T-helper 17 cell (primary cell): ENCODE measurements around the gene ST8SIA4. TPM values are rescaled to one million over a fixed set of nuclear protein-coding genes. Genes with fewer than 3 reads are reported as not detected.

Experiments
- ATAC-seq: fragments of 150-1000 bp; cut with Tn5 transposase; 2 replicates; pipeline ENCODE4 v1.10.0; 2021; ENCODE audit warnings: mild to moderate bottlenecking, moderate library complexity
- DNase-seq, 3 donors: peaks; one replicate each; pipeline versions ENCODE4 v3.0.0 to v3.0.0-alpha.2; 2020 to 2021
- H3K9me3 ChIP-seq: one replicate; pipeline ENCODE4 v1.7.0; 2013; ENCODE audit warnings: low read length, mild to moderate bottlenecking; ENCODE audit not compliant: control insufficient read depth, poor library complexity, severe bottlenecking
- H3K27ac Mint-ChIP-seq: one replicate; pipeline ENCODE4 v1.8.0; 2022; ENCODE audit warnings: mild to moderate bottlenecking, moderate library complexity, mixed read lengths
- H3K27me3 Mint-ChIP-seq: one replicate; pipeline ENCODE4 v1.8.0; 2022; ENCODE audit warnings: mixed read lengths
- H3K36me3 Mint-ChIP-seq: one replicate; pipeline ENCODE4 v1.8.0; 2022; ENCODE audit warnings: low read depth, mixed read lengths
- H3K4me1 Mint-ChIP-seq: one replicate; pipeline ENCODE4 v1.8.0; 2022; ENCODE audit warnings: mild to moderate bottlenecking, mixed read lengths
- H3K4me3 Mint-ChIP-seq: one replicate; pipeline ENCODE4 v1.8.0; 2022; ENCODE audit warnings: mild to moderate bottlenecking, moderate library complexity, mixed read lengths
- total RNA-seq, 4 donors: library from RNA in 2 of 4; stranded (reverse) in 2 of 4; gene quantifications; one replicate each; pipeline ENCODE4 v1.2.3 and lab custom pipeline; 2022 to 2026

The ST8SIA4 gene
- total RNA-seq, 2 donors from 2014 or later, result 27.5 to 29.0 TPM

GRCh38 chr5:100838048-100838473 lies 65.0 kb downstream of the ST8SIA4 start:
- H3K27ac Mint-ChIP-seq, result peak overlapping the region; percentile 57
- H3K9me3 ChIP-seq, result no peaks in the 10 kb centered on the region
- peaks cover 26% of the 10 kb centered on the region for H3K4me1 Mint-ChIP-seq
- H3K36me3 Mint-ChIP-seq, result peaks cover 2% of the 10 kb centered on the region
- H3K4me3 Mint-ChIP-seq, result no peak overlapping the region
- peak; percentile 35 for ATAC-seq
- no peaks in the 10 kb centered on the region for H3K27me3 Mint-ChIP-seq
- no peak for DNase-seq

GRCh38 chr5:100834519-100834918 lies 68.6 kb downstream of the ST8SIA4 start:
- Mint-ChIP-seq H3K27me3 (no peaks in the 10 kb centered on the region), H3K4me1 (peaks cover 20% of the 10 kb centered on the region), H3K36me3 (peaks cover 4% of the 10 kb centered on the region), H3K4me3 (no peak overlapping the region), H3K27ac (peak overlapping the region; percentile 45)
- DNase-seq (no peak), ATAC-seq (no peak)
- no peaks in the 10 kb centered on the region for H3K9me3 ChIP-seq

- peak overlapping the region; percentile 7 for H3K4me3 Mint-ChIP-seq
- DNase-seq, result no peak
- H3K36me3 Mint-ChIP-seq, result peaks cover 4% of the 10 kb centered on the region
- H3K4me1 Mint-ChIP-seq, result peaks cover 33% of the 10 kb centered on the region
- H3K27ac Mint-ChIP-seq, result no peak overlapping the region
- H3K27me3 Mint-ChIP-seq, result no peaks in the 10 kb centered on the region
- no peak for ATAC-seq
- H3K9me3 ChIP-seq, result no peaks in the 10 kb centered on the region
Observed at GRCh38 chr5:100832252-100833230, 70.5 kb downstream of the ST8SIA4 start.

DNA sequence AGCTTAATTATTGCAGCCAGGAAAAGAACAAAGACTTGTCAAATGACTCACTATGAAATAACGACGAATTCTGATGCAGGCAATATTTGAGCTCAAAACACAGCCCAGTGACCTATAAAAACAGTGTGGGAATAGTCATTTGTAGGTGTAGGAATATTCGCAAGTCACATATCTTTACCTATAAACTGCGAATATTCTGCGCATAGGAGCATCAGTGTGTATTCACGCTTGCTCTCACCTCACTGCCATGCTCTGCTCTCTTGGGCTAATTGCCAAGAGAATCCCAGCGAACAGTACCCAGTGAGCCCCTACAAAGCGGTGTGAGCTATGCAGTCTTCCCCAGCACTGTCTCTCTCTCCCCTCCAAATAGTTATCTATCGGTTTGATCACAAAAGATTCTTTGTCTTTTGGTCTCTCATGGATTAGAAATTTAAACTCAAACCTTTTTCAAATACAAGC lies 74.2 kb downstream of the ST8SIA4 start:
- H3K4me1 Mint-ChIP-seq, result peaks cover 34% of the 10 kb centered on the region
- H3K27me3 Mint-ChIP-seq, result no peaks in the 10 kb centered on the region
- no peaks in the 10 kb centered on the region for H3K9me3 ChIP-seq
- H3K36me3 Mint-ChIP-seq, result peaks cover 2% of the 10 kb centered on the region
- DNase-seq (no peak), ATAC-seq (no peak)
- H3K27ac Mint-ChIP-seq, result peak overlapping the region; percentile 72
- H3K4me3 Mint-ChIP-seq, result no peak overlapping the region

GRCh38 chr5:100828071-100828897 lies 74.8 kb downstream of the ST8SIA4 start:
- DNase-seq (no peak), ATAC-seq (peak; percentile 46)
- no peaks in the 10 kb centered on the region for H3K9me3 ChIP-seq
- no peaks in the 10 kb centered on the region for H3K27me3 Mint-ChIP-seq
- peaks cover 36% of the 10 kb centered on the region for H3K4me1 Mint-ChIP-seq
- H3K4me3 Mint-ChIP-seq, result peak overlapping the region; percentile 41
- H3K36me3 Mint-ChIP-seq, result peaks cover 2% of the 10 kb centered on the region
- H3K27ac Mint-ChIP-seq, result peak overlapping the region; percentile 72

DNA sequence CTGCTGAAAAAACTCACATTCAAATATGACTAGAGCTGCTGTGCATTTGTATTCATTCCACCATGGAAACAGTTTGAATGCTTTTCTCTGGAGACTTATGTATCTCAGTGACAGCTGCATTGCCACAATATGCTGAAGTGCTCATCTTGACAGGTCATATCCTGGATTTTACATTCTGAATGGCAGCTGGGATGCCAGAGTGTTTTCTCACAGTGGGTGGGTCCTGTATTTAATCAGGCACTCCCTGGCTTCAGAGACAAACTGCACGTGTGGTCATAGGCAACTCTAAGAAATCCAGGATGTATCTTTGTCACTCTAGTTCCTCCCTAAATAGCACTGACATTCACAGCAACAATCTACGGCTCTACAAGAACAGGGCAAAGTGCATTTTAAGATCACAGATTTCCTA lies 75.6 kb downstream of the ST8SIA4 start:
- Mint-ChIP-seq H3K4me3 (no peak overlapping the region), H3K4me1 (peaks cover 30% of the 10 kb centered on the region), H3K27me3 (no peaks in the 10 kb centered on the region), H3K27ac (peak overlapping the region; percentile 72), H3K36me3 (peaks cover 2% of the 10 kb centered on the region)
- ATAC-seq, result no peak
- DNase-seq, result no peak
- no peaks in the 10 kb centered on the region for H3K9me3 ChIP-seq

DNA sequence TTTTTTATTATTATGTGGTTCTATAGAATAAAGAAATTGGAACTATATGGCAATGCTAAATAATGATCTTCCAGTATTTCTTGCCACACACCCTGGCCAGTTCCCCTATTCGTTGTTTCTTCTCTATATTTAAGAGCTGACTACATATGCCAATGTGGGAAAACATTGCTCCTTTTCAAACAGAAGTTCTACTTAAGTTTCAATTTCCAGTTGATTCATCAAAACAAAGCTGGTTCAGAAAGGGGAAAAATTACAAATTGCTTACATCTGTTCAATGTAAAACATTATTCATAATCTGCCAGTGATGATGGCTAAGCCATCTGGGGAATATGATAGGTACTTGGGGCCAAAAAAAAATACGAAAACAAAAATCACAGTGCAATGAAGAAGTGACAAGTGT lies 76.9 kb downstream of the ST8SIA4 start:
- no peaks in the 10 kb centered on the region for H3K36me3 Mint-ChIP-seq
- H3K4me1 Mint-ChIP-seq, result peaks cover 26% of the 10 kb centered on the region
- DNase-seq, result no peak
- H3K27ac Mint-ChIP-seq, result peak overlapping the region; percentile 53
- no peaks in the 10 kb centered on the region for H3K27me3 Mint-ChIP-seq
- no peak for ATAC-seq
- H3K9me3 ChIP-seq, result no peaks in the 10 kb centered on the region
- H3K4me3 Mint-ChIP-seq, result no peak overlapping the region

DNA sequence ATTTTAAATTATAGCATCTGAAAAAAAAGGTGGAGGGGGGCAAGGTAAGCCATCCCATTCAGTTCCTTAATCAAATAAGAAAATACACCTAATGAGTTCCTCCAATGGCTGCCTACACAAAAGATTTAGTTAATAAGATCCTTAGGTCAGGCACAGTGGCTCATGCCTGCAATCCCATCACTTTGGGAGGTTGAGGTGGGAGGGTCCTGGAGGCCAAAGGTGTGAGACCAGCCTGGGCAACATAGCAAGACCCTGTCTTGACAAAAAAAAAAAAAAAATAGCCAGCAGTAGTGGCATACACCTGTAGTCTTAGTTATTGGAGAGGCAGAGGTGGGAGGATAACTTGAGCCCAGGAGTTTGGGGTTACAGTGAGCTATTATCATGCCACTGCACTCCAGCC lies 78.4 kb downstream of the ST8SIA4 start:
- H3K27ac Mint-ChIP-seq, result no peak overlapping the region
- no peaks in the 10 kb centered on the region for H3K27me3 Mint-ChIP-seq
- DNase-seq, result no peak
- H3K36me3 Mint-ChIP-seq, result no peaks in the 10 kb centered on the region
- H3K4me3 Mint-ChIP-seq, result no peak overlapping the region
- H3K4me1 Mint-ChIP-seq, result peaks cover 37% of the 10 kb centered on the region
- no peak for ATAC-seq
- H3K9me3 ChIP-seq, result no peaks in the 10 kb centered on the region

- H3K4me1 Mint-ChIP-seq, result peaks cover 33% of the 10 kb centered on the region
- H3K9me3 ChIP-seq, result no peaks in the 10 kb centered on the region
- DNase-seq, result no peak
- ATAC-seq, result no peak
- H3K27ac Mint-ChIP-seq, result peak overlapping the region; percentile 11
- no peaks in the 10 kb centered on the region for H3K36me3 Mint-ChIP-seq
- no peaks in the 10 kb centered on the region for H3K27me3 Mint-ChIP-seq
- no peak overlapping the region for H3K4me3 Mint-ChIP-seq
Observed at GRCh38 chr5:100823812-100824211, 79.3 kb downstream of the ST8SIA4 start.

- peaks cover 25% of the 10 kb centered on the region for H3K4me1 Mint-ChIP-seq
- H3K27ac Mint-ChIP-seq, result peak overlapping the region; percentile 19
- H3K4me3 Mint-ChIP-seq, result no peak overlapping the region
- ATAC-seq (no peak), DNase-seq (no peak)
- H3K9me3 ChIP-seq, result no peaks in the 10 kb centered on the region
- H3K27me3 Mint-ChIP-seq, result no peaks in the 10 kb centered on the region
- no peaks in the 10 kb centered on the region for H3K36me3 Mint-ChIP-seq
Observed at GRCh38 chr5:100821751-100822150, 81.3 kb downstream of the ST8SIA4 start.

DNA sequence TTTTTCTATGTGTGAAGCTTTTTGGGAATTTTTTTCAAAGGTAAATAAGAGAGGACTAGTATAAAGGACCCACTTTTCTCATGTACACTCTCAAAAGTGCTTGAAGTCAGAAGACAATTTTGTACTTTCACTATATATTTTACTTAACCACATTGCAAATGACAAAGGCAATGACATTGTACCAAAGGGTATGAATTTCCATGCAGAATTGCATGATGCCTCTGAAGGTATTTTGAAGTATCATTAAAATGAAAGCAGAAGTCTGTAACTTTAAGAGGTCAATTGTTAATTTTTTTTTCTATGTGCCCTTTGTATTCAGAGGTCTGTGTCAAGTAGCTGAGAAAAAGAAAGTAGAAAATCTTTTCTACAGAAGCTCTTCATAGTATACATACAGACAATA lies 84.7 kb downstream of the ST8SIA4 start:
- DNase-seq (no peak), ATAC-seq (no peak)
- Mint-ChIP-seq H3K36me3 (no peaks in the 10 kb centered on the region), H3K4me1 (peaks cover 24% of the 10 kb centered on the region), H3K27ac (no peak overlapping the region), H3K4me3 (no peak overlapping the region), H3K27me3 (no peaks in the 10 kb centered on the region)
- no peaks in the 10 kb centered on the region for H3K9me3 ChIP-seq

- H3K36me3 Mint-ChIP-seq, result no peaks in the 10 kb centered on the region
- ATAC-seq, result no peak
- no peaks in the 10 kb centered on the region for H3K9me3 ChIP-seq
- no peaks in the 10 kb centered on the region for H3K4me1 Mint-ChIP-seq
- DNase-seq, result no peak
- peak overlapping the region; percentile 6 for H3K27ac Mint-ChIP-seq
- H3K27me3 Mint-ChIP-seq, result no peaks in the 10 kb centered on the region
- H3K4me3 Mint-ChIP-seq, result no peak overlapping the region
Observed at GRCh38 chr5:100803397-100803796, 99.7 kb downstream of the ST8SIA4 start.

DNA sequence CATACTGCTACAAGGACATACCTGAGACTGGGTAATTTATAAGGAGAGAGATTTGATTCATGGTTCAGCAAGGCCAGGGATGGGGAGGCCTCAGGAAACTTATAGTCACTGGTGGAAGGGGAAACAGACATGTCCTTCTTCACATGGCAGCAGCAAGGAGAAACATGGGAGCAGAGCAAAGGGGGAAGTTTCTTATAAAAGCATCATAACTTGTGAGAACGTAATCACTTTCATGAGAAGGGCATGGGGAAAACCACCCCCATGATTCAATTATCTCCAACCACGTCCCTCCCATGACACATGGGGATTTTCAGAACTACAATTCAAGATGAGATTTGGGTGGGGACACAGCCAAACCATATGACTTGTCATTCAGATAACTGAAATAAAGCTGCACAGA lies 100.9 kb downstream of the ST8SIA4 start:
- no peak for DNase-seq
- no peak for ATAC-seq
- no peaks in the 10 kb centered on the region for H3K27me3 Mint-ChIP-seq

More for the DNA sequence above, 100.9 kb downstream of the ST8SIA4 start:
- H3K9me3 ChIP-seq, result no peaks in the 10 kb centered on the region
- Mint-ChIP-seq H3K4me3 (no peak overlapping the region), H3K4me1 (no peaks in the 10 kb centered on the region), H3K27ac (no peak overlapping the region), H3K36me3 (no peaks in the 10 kb centered on the region)
